Glomerular visceral epithelial cell (primary cell): ENCODE data around the gene IDH2.

ENCODE experiments used
- DNase-seq: peaks from one replicate; pipeline ENCODE4 v3.0.0-alpha.2; 2016; ENCODE audit errors: extremely low spot score

Gene IDH2

GRCh38 chr15:90043530-90044010, 58.7 kb downstream of the IDH2 start:
- DNase-seq = no peak

GRCh38 chr15:90042766-90043529, 59.3 kb downstream of the IDH2 start:
- no peak for DNase-seq

DNA sequence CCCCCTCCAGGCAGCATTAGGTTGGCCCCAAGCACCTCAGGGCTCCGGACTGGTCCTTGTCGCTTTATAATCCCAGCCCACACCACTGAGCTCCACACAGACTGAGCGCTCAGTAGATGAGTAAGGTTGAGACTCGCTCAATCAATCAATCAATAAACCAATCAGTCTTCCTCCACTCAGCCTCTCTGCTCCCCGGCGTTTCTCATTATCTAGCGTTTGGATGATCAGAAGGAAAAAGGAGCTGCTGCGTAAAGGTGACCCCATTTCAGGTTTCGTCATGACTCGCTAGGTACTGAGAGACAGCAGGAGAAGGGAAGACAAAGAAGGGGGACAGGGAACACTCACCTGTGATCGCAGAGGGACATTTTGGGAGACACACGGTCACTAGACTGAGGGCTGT, 59.9 kb downstream of the IDH2 start:
- no peak for DNase-seq

GRCh38 chr15:90040618-90041017, 61.6 kb downstream of the IDH2 start:
- DNase-seq = no peak

- no peak for DNase-seq
Observed at GRCh38 chr15:90039996-90040395, 62.3 kb downstream of the IDH2 start.

DNA sequence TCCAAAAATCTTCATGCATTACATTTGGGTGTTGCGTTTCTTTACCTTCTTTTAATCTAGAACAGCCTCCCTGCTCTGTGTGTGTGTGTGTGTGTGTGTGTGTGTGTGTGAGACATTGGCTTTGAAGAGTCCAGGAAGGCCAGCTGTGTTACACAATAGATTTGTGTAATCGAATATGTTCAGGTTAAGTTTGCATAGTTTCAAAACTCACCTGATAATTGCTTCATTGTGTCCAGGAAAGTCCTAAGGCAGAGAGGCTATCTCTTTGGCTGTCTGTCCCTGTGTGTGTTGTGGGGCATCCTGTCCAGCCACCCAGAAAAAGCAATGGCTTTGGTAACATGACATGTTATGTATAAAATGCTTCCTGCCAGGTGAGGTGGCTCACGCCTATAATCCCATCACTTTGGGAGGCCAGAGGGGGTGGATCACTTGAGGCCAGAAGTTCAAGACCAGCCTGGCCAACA, 63.6 kb downstream of the IDH2 start:
- DNase-seq = no peak

- DNase-seq = peak; percentile 6
Observed at GRCh38 chr15:90037961-90038631, 64.2 kb downstream of the IDH2 start.

- no peak for DNase-seq
Observed at GRCh38 chr15:90037511-90037860, 64.8 kb downstream of the IDH2 start.

DNA sequence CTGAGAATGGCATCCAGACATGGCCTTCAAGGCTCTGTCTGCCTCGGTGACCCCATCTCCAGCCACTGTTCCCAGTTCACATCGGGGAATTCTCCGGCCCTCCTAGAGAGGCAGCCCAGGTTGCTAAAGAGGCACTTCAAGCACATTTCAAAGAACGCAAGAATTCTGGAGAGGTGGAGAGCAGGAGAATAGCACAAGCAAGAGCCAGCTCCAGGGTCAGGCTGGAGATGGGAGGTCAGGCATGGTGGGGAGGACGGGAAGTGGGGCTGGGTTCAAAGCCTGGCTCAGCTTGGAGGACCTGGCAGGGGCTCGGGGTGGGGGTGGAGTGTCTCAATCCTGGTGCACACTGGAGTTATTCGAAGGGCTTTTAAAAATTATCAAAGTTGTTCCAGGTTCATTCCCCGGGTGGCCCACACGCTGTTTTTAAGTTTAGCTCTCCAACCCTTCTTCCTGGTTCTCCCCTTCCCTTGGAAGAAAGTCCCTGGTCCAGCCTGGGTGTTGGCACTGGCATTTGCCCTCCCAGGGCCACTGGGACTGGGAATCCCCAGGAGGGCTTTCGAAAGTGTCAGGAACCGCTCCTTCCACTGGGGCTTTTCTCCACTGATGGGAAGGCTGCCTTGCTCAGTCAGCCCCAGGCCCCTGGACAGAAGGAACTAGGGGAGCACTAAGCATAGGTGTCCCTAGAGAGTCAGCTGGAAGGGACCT, 65.3 kb downstream of the IDH2 start:
- no peak for DNase-seq

DNA sequence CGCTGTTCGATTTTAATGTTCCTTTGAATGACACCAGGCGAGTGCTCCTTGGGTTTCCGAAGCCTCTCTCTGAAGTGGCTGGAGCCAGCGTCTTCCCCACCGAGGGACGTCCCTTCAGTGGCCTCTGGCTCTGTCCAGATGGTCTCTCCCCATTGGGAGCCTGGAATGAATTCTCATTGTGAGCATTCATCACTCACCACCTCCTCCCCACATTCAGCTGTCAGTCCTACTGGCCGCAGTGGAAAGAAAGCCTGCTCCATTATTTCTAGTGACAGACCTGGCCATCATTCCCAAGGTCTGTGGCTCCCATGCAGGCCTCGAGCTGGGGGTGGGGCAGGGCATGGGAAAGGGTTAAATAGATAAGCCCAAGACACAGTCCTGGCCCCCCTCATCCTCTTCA, 65.9 kb downstream of the IDH2 start:
- no peak for DNase-seq

DNA sequence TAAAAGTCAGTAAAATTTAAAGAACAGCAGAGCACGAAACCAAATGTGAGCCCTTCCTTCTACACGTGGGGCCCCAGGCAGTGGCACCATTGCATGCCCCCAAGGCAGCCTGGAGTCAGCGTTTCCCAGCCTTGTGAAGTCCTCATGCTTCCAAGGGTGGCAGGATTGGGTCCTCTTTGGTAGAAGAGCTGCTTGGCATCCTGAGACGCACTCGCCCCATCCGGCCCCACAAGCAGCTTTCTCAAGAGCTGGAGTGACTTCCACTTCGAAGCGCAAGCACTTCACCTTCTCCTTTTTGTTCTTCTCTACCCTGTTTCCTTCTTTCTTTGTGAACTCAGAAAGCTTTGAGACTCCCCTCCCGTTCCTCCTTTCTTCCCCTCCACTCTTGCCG, 66.4 kb downstream of the IDH2 start:
- no peak for DNase-seq

- DNase-seq = peak; percentile 31
Observed at GRCh38 chr15:90035095-90035839, 67.0 kb downstream of the IDH2 start.

DNA sequence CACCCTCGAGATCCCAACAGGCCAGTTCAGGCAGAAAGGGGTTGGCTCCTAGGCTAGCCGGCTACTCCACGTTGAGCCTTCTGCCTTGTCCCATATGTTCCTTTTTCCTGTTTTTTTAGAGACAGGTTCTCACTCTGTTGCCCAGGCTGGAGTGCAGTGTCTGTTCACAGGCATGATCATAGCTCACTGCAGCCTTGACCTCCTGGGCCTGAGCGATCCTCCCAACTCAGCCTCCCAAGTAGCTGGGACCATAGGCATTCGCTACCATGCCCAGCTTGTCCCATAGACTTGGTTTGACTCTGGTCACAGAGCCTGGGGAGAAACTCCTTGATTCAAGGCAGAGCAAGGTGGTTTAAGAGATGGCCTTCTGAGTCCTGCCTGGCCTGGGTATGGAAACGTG, 68.8 kb downstream of the IDH2 start:
- DNase-seq = no peak
